Peyer's patch (tissue), 4 donors: ENCODE measurements around the gene ATCAY. TPM values are rescaled to one million over a fixed set of nuclear protein-coding genes. Genes with fewer than 3 reads are reported as not detected.
A peak's percentile ranks its signal among the peaks of the same experiment; 100 is the strongest.
"Not testable (repeated sequence)": the region's sequence is repeated elsewhere in the genome, so short reads cannot be mapped to it uniquely, and the experiment has no call there.

ENCODE experiments used
- DNase-seq, 3 donors: peaks; one replicate each; pipeline ENCODE4 v3.0.0-alpha.2; 2017 to 2019
- H3K27ac ChIP-seq, 4 donors: fragments of 200-600 bp; sonication (generic); one replicate each; pipeline ENCODE4 v1.5.1; 2016 to 2019
- H3K27me3 ChIP-seq, 2 donors: fragments of 200-600 bp; sonication (generic); one replicate each; pipeline ENCODE4 v1.5.1; 2019
- H3K36me3 ChIP-seq, 3 donors: fragments of 200-600 bp; sonication (generic); one replicate each; pipeline ENCODE4 v1.5.1; 2016 to 2019
- H3K4me1 ChIP-seq, 4 donors: fragments of 200-600 bp; sonication (generic); one replicate each; pipeline ENCODE4 v1.5.1; 2016 to 2019
- H3K4me3 ChIP-seq, 4 donors: fragments of 200-600 bp; sonication (generic); 1 replicate in 3 of 4; 2 replicates in 1 of 4; pipeline ENCODE4 v1.5.1; 2016 to 2019; ENCODE audit warnings: mild to moderate bottlenecking in 1 of 4
- H3K9me3 ChIP-seq, 4 donors: fragments of 200-600 bp; sonication (generic); one replicate each; pipeline ENCODE4 v1.5.1; 2016 to 2019; ENCODE audit warnings: mild to moderate bottlenecking in 1 of 4
- CTCF ChIP-seq, 6 experiments: fragments of 450-650 bp in 4 of 6; fragments of 200-600 bp in 2 of 6; sonication (generic) in 1 of 6; IDR thresholded peaks; one replicate each; pipeline ENCODE4 v1.5.1; 2017 to 2019; ENCODE audit warnings: antibody characterized with exemption in 6 of 6, mild to moderate bottlenecking in 3 of 6, moderate library complexity in 1 of 6
- POLR2A ChIP-seq, 2 donors: fragments of 450-650 bp; IDR thresholded peaks; one replicate each; pipeline ENCODE4 v1.5.1; 2017; ENCODE audit warnings: antibody characterized with exemption in 2 of 2, mild to moderate bottlenecking in 2 of 2, moderate library complexity in 2 of 2
- total RNA-seq, 4 donors: library from RNA; depleted of rRNA; stranded (reverse); fragments of >200 nt; gene quantifications; one replicate each; pipeline ENCODE4 v1.1.0, GENCODE V29; 2016

Gene ATCAY
- total RNA-seq, 4 donors from 2014 or later, result 0.13 to 0.47 TPM; not detected in 2

- H3K36me3 ChIP-seq, result no peaks in the 10 kb centered on the region
- no peak for TF ChIP-seq POLR2A (IDR thresholded peaks at IDR 0.05)
- peaks cover 0 to 10% (median 3%) of the 10 kb centered on the region in 4 donors for H3K9me3 ChIP-seq
- H3K27ac ChIP-seq, result no peak overlapping the region
- peak overlapping the region in 1 of 4 donors; percentile 16 for H3K4me3 ChIP-seq
- H3K27me3 ChIP-seq, result peaks cover 0 to 20% of the 10 kb centered on the region in 2 donors
- H3K4me1 ChIP-seq, result peaks cover 0 to 7% (median 4%) of the 10 kb centered on the region in 4 donors
- DNase-seq, result no peak
Observed at GRCh38 chr19:3867971-3868769, 12.3 kb upstream of the ATCAY start.

- DNase-seq, result no peak
- Histone ChIP-seq H3K36me3 (no peaks in the 10 kb centered on the region), H3K9me3 (peaks cover 0 to 10% (median 3%) of the 10 kb centered on the region in 4 donors), H3K4me1 (peaks cover 0 to 7% (median 4%) of the 10 kb centered on the region in 4 donors), H3K27ac (no peak within 1 kb of the TSS), H3K27me3 (peaks cover 0 to 20% of the 10 kb centered on the region in 2 donors), H3K4me3 (peak within 1 kb of the TSS in 1 of 4 donors; percentile 16)
- TF ChIP-seq POLR2A (IDR thresholded peaks at IDR 0.05) (no peak), CTCF (IDR thresholded peaks at IDR 0.05) (no peak)
Observed at GRCh38 chr19:3868770-3869456, 11.6 kb upstream of the ATCAY start, which contains the start of gene ZFR2. Gene ZFR2, minus strand, starts transcription at chr19:3869038. Its CDS starts 21 bp downstream, at chr19:3869017.

- Histone ChIP-seq H3K4me3 (no peak overlapping the region), H3K36me3 (no peaks in the 10 kb centered on the region), H3K9me3 (peaks cover 0 to 10% (median 3%) of the 10 kb centered on the region in 4 donors), H3K27ac (no peak overlapping the region), H3K27me3 (peaks cover 0 to 11% of the 10 kb centered on the region in 2 donors), H3K4me1 (peaks cover 0 to 7% (median 4%) of the 10 kb centered on the region in 4 donors)
- no peak for TF ChIP-seq CTCF (IDR thresholded peaks at IDR 0.05)
- no peak for TF ChIP-seq POLR2A (IDR thresholded peaks at IDR 0.05)
- DNase-seq, result no peak
Observed at GRCh38 chr19:3873151-3873550, 7.3 kb upstream of the ATCAY start.

GRCh38 chr19:3874695-3875094, 5.8 kb upstream of the ATCAY start:
- not testable (repeated sequence) for H3K27ac ChIP-seq, H3K4me3 ChIP-seq, H3K4me1 ChIP-seq, H3K9me3 ChIP-seq, H3K36me3 ChIP-seq, H3K27me3 ChIP-seq, DNase-seq

GRCh38 chr19:3879656-3880055, 829 bp upstream of the ATCAY start:
- no peak overlapping the region for H3K27ac ChIP-seq
- no peak for DNase-seq
- no peaks in the 10 kb centered on the region for H3K9me3 ChIP-seq
- TF ChIP-seq POLR2A (IDR thresholded peaks at IDR 0.05) (no peak), CTCF (IDR thresholded peaks at IDR 0.05) (no peak)
- H3K36me3 ChIP-seq, result no peaks in the 10 kb centered on the region
- peaks cover 0 to 10% (median 0%) of the 10 kb centered on the region in 4 donors for H3K4me1 ChIP-seq
- H3K27me3 ChIP-seq, result peaks cover 0 to 15% of the 10 kb centered on the region in 2 donors
- H3K4me3 ChIP-seq, result no peak overlapping the region

- Histone ChIP-seq H3K27ac (no peak overlapping the region), H3K36me3 (no peaks in the 10 kb centered on the region), H3K27me3 (peaks cover 0 to 15% of the 10 kb centered on the region in 2 donors), H3K4me3 (no peak overlapping the region), H3K9me3 (no peaks in the 10 kb centered on the region), H3K4me1 (peaks cover 0 to 10% (median 0%) of the 10 kb centered on the region in 4 donors)
- TF ChIP-seq POLR2A (IDR thresholded peaks at IDR 0.05) (no peak), CTCF (IDR thresholded peaks at IDR 0.05) (no peak)
- DNase-seq, result no peak
Observed at GRCh38 chr19:3881272-3882040, 971 bp downstream of the ATCAY start.
